K562 (cell line): ENCODE measurements around the gene BCL2A1. TPM values are rescaled to one million over a fixed set of nuclear protein-coding genes. Genes with fewer than 3 reads are reported as not detected.

Experiments used
- ATF7 ChIP-seq: fragments of 450-650 bp; IDR thresholded peaks from 2 replicates; pipeline ENCODE4 v1.7.1; 2014; ENCODE audit warnings: mild to moderate bottlenecking, moderate library complexity
- BRCA1 ChIP-seq, 2 experiments: fragments of 450-650 bp in 1 of 2; sonication (generic) in 1 of 2; formaldehyde crosslinking in 1 of 2; IDR thresholded peaks; 2 replicates each; pipeline versions ENCODE4 v1.5.0 to v1.6.1; 2017 to 2020; ENCODE audit warnings: mild to moderate bottlenecking in 1 of 2, missing genetic modification reagents in 1 of 2
- C11orf30 ChIP-seq: fragments of 450-650 bp; IDR thresholded peaks from 2 replicates; pipeline ENCODE4 v1.6.1; 2016; ENCODE audit warnings: low read depth, mild to moderate bottlenecking
- CEBPB ChIP-seq: fragments of 450-650 bp; IDR thresholded peaks from 2 replicates; pipeline ENCODE4 v1.6.1; 2016; ENCODE audit warnings: missing genetic modification characterization, missing compliant biosample characterization
- EGR1 ChIP-seq: fragments of 450-650 bp; conservative IDR thresholded peaks from 2 replicates; pipeline ENCODE4 v1.6.1; 2017; ENCODE audit warnings: mild to moderate bottlenecking
- GATA2 ChIP-seq: sonication (generic); formaldehyde crosslinking; IDR thresholded peaks from 2 replicates; pipeline ENCODE4 v1.4.0; 2020; ENCODE audit warnings: mild to moderate bottlenecking, missing genetic modification reagents
- MAFG ChIP-seq: fragments of 450-650 bp; conservative IDR thresholded peaks from 2 replicates; pipeline ENCODE4 v1.6.1; 2016; ENCODE audit warnings: missing genetic modification characterization, missing compliant biosample characterization
- NFE2L1 ChIP-seq: fragments of 450-650 bp; IDR thresholded peaks from 2 replicates; pipeline ENCODE4 v1.6.1; 2016; ENCODE audit warnings: missing genetic modification characterization, low read depth, mild to moderate bottlenecking, missing compliant biosample characterization, moderate library complexity, borderline replicate concordance
- NONO ChIP-seq, 2 experiments: fragments of 200-400 bp in 1 of 2; fragments of 450-650 bp in 1 of 2; formaldehyde crosslinking in 1 of 2; IDR thresholded peaks; 2 replicates each; pipeline ENCODE4 v1.6.1; 2017; ENCODE audit warnings: low read depth in 2 of 2, mild to moderate bottlenecking in 2 of 2, moderate library complexity in 2 of 2, low read length in 1 of 2
- PATZ1 ChIP-seq: fragments of 250-450 bp; sonication (Bioruptor Pico); IDR thresholded peaks from 2 replicates; pipeline ENCODE4 v1.5.0; 2020; ENCODE audit warnings: mild to moderate bottlenecking, borderline replicate concordance
- TGIF2 ChIP-seq: sonication (generic); formaldehyde crosslinking; IDR thresholded peaks from 2 replicates; pipeline ENCODE4 v1.8.1; 2022; ENCODE audit warnings: mild to moderate bottlenecking, missing genetic modification reagents, moderate library complexity
- ZBTB1 ChIP-seq: sonication (generic); formaldehyde crosslinking; IDR thresholded peaks from 2 replicates; pipeline ENCODE4 v1.8.1; 2023; ENCODE audit warnings: missing genetic modification reagents, low read depth, mild to moderate bottlenecking, borderline replicate concordance
- ZNF175 ChIP-seq: fragments of 200-800 bp; sonication (Bioruptor generic); IDR thresholded peaks from 2 replicates; pipeline ENCODE4 v1.6.1; 2016; ENCODE audit warnings: low read depth, mild to moderate bottlenecking, missing genetic modification characterization, missing compliant biosample characterization
- ZNF316 ChIP-seq: fragments of 450-650 bp; IDR thresholded peaks from 2 replicates; pipeline ENCODE4 v1.6.1; 2016
- ZNF347 ChIP-seq: fragments of 450-650 bp; formaldehyde crosslinking; IDR thresholded peaks from 2 replicates; pipeline ENCODE4 v1.4.0; 2020; ENCODE audit warnings: low read depth, mild to moderate bottlenecking, moderate library complexity
- ZNF77 ChIP-seq: fragments of 250-450 bp; sonication (Bioruptor Pico); IDR thresholded peaks from 2 replicates; pipeline ENCODE4 v1.5.0; 2020
- polyA plus RNA-seq, 8 experiments: library from polyadenylated mRNA; depleted of rRNA in 4 of 8; stranded (reverse) in 5 of 8; unstranded in 3 of 8; fragments of >200 nt; fragmentation: Nextera tagmentation in 2 of 8; fragmentation: Illumina TruSeq in 1 of 8; extraction: Ambion mirVana in 2 of 8; extraction: Trizol in 1 of 8; gene quantifications; 2 replicates each; pipeline versions ENCODE4 v1.2.1 to v1.2.3, GENCODE V29; 2011 to 2014; ENCODE audit warnings: inconsistent platforms in 1 of 8, missing spikeins in 1 of 8
- total RNA-seq, 7 experiments: library from RNA; depleted of rRNA in 6 of 7; stranded (reverse); fragments of >200 nt in 6 of 7; fragmentation: Illumina TruSeq in 2 of 7; extraction: Trizol in 2 of 7; gene quantifications; 2 replicates each; pipeline versions ENCODE4 v1.2.1 to v1.2.3, GENCODE V29; 2011 to 2021; ENCODE audit warnings: low replicate concordance in 1 of 7
- TF ChIP-seq, protein P1 (sequence below): fragments of 450-650 bp; IDR thresholded peaks from 2 replicates; pipeline ENCODE4 v1.6.1; 2016
- TF ChIP-seq, protein P2 (sequence below), 2 experiments: IDR thresholded peaks in 1 of 2; conservative IDR thresholded peaks in 1 of 2; 2 replicates each; pipeline ENCODE4 v1.6.1; 2016; ENCODE audit warnings: low read depth in 2 of 2, mild to moderate bottlenecking in 1 of 2, missing compliant biosample characterization in 1 of 2, missing genetic modification characterization in 1 of 2, moderate library complexity in 1 of 2
- TF ChIP-seq, protein P3 (sequence below): fragments of 250-450 bp; sonication (Bioruptor Pico); IDR thresholded peaks from 2 replicates; pipeline ENCODE4 v1.4.0; 2020; ENCODE audit warnings: mild to moderate bottlenecking, moderate library complexity

Gene BCL2A1
- total and polyA plus RNA-seq, 9 of the 15 experiments (the other 6 are each of a cell fraction or from before 2014, with no cell fraction given): 0.11 to 1.2 (median 0.25) TPM; not detected in 4

DNA sequence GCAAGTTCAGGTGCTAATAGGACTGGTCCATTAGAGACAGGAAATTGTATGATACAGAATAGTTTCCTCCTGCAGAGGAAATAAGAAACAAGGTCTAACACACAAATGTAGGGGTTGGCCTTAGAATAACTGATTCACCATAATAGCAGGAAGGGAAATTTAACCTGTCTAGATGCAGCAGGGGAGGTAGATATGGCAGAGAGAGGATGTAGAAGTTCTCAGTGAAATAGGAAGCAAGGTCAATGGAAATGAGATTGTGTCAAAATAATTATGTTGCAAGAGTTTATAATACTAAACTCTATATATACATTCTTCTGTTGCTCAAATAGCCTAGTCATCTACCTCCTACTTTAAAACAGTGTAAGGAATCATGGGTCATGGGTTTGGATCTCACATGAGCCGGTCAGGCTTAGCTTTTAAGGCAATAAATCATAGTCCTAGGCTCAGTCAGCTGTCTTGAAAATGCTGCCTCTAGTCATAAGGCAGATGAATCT, 17.0 kb downstream of the BCL2A1 start (continued):
- TF ChIP-seq C11orf30 (peak; percentile 54), ZNF347 (CRISPR knock-in tag) (no peak), ZNF316 (peak; percentile 49), PATZ1 (CRISPR knock-in tag) (no peak), GATA2 (CRISPR knock-in tag) (no peak), NONO (IDR thresholded peaks at IDR 0.05; ENCODE audit: low read depth in 2 of 2, low read length in 1 of 2) (no peak), CEBPB (peak; percentile 91), EGR1 (no peak), ZBTB1 (no peak), ZNF77 (CRISPR knock-in tag) (no peak), ATF7 (no peak), ZNF175 (CRISPR knock-in tag) (no peak), MAFG (peak; percentile 86), TGIF2 (CRISPR knock-in tag) (no peak), NFE2L1 (tag) (no peak), BRCA1 (IDR thresholded peaks at IDR 0.05) (no peak), BRCA1 (CRISPR knock-in tag; IDR thresholded peaks at IDR 0.05) (no peak)
- TF ChIP-seq, protein P1, sequence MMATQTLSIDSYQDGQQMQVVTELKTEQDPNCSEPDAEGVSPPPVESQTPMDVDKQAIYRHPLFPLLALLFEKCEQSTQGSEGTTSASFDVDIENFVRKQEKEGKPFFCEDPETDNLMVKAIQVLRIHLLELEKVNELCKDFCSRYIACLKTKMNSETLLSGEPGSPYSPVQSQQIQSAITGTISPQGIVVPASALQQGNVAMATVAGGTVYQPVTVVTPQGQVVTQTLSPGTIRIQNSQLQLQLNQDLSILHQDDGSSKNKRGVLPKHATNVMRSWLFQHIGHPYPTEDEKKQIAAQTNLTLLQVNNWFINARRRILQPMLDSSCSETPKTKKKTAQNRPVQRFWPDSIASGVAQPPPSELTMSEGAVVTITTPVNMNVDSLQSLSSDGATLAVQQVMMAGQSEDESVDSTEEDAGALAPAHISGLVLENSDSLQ: peak; percentile 96
- TF ChIP-seq, protein P2, sequence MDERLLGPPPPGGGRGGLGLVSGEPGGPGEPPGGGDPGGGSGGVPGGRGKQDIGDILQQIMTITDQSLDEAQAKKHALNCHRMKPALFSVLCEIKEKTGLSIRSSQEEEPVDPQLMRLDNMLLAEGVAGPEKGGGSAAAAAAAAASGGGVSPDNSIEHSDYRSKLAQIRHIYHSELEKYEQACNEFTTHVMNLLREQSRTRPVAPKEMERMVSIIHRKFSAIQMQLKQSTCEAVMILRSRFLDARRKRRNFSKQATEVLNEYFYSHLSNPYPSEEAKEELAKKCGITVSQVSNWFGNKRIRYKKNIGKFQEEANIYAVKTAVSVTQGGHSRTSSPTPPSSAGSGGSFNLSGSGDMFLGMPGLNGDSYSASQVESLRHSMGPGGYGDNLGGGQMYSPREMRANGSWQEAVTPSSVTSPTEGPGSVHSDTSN (CRISPR knock-in tag; IDR thresholded peaks at IDR 0.05; ENCODE audit: low read depth): peak; percentile 30; the same call in 1 of the 2 replicates
- TF ChIP-seq, protein P2 (tag; conservative IDR thresholded peaks at IDR 0.05; ENCODE audit: low read depth): peak; percentile 98
- TF ChIP-seq, protein P3, sequence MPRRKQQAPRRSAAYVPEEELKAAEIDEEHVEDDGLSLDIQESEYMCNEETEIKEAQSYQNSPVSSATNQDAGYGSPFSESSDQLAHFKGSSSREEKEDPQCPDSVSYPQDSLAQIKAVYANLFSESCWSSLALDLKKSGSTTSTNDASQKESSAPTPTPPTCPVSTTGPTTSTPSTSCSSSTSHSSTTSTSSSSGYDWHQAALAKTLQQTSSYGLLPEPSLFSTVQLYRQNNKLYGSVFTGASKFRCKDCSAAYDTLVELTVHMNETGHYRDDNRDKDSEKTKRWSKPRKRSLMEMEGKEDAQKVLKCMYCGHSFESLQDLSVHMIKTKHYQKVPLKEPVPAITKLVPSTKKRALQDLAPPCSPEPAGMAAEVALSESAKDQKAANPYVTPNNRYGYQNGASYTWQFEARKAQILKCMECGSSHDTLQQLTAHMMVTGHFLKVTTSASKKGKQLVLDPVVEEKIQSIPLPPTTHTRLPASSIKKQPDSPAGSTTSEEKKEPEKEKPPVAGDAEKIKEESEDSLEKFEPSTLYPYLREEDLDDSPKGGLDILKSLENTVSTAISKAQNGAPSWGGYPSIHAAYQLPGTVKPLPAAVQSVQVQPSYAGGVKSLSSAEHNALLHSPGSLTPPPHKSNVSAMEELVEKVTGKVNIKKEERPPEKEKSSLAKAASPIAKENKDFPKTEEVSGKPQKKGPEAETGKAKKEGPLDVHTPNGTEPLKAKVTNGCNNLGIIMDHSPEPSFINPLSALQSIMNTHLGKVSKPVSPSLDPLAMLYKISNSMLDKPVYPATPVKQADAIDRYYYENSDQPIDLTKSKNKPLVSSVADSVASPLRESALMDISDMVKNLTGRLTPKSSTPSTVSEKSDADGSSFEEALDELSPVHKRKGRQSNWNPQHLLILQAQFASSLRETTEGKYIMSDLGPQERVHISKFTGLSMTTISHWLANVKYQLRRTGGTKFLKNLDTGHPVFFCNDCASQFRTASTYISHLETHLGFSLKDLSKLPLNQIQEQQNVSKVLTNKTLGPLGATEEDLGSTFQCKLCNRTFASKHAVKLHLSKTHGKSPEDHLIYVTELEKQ (CRISPR knock-in tag): no peak
